UCSD-AML1 (cell line): ENCODE results near the gene FGFRL1.
"Not testable (repeated sequence)": the region's sequence is repeated elsewhere in the genome, so short reads cannot be mapped to it uniquely, and the experiment has no call there.

Experiments used
- DNase-seq: peaks from one replicate; lab custom pipeline; 2025; ENCODE audit not compliant: unreplicated experiment; lab: John Stamatoyannopoulos, UW

FGFRL1 gene

DNA sequence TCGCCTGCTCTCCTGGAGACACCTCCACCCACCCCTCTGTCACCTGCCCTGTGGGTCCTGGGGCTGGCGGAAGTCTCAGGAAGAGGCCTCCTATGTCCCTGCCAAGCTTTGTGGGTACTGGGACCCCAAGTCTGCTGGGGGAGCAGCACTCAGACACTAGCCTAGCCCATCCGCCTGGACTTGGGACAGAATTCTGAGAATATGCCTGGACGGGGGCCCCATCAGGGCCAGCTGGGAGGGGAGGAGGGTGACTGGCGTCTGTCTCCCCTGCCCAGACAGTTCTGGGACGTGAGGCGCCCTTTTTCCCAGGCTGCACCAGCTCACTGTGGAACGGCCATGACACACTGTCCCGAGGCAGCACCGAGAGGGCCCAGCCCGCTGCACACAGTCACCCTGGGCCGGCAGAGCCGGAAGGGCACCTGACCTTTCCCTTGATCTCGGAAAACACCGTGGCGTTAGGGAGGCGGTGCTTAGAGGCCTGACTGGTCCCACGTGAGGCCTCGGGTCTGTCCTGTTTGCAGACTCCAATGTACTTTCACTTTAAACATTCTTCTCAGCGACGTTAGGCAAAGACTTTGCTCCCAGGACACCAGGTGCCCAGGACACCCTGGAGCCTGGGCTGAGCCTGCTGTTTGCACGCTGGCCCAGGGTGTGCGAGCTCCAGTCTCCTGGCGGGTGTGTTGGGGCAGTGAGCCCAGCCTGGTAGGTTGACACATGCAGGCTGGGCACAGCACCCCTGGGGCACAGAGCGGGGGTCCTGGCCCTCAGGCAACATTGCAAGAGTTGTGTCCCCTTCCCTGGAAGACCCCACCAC lies 18.9 kb upstream of the FGFRL1 start:
- DNase-seq, result no peak

DNA sequence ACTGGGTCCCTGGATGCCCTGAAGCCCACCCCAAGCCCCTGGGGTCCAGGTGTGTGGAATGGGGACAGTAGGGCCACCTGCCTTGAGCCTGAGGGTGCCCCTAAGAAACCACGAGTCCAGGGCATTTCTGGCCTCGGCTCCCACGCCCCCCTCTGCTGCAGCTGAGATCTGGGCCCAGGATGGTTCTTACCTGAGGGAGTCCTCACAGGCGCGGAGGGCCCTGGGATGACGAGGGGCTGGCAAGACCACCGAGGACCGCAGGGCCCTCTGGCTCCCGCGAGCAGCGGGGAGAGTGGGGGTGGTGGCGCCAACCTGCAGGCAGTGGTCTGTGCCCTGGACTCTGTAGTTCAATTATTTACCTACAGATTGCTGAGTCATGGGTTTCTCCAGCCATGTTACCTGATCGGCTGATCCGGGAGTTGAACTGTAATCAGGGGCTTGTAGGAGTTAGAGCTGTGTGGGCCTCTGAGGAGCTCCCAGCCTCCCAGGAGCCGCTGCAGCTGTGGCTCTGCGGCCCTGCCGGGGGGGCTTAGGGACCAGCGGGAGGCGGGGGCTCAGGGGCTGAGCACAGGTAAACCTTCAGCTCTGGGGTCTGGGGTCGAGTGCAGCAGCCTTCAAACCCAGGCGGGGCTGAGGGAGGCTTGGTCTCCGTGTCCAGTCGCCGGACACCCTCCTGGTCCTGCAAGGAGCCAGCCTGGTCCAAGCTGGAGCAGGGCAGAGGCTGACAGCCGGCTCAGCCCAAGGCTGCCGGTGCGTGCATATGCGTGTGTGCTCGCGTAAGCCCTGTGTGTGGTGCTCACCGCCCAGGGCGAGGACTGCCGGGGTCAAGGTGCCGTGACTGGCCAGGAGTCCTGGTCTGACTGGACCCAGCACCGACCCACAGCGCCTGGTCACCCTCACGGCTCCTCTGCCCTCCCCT lies 18.1 kb upstream of the FGFRL1 start, which contains the start of gene SLC26A1:
TSS of gene SLC26A1 (minus strand) at position 294 of the 919 bp plus-strand sequence. CDS start 1,701 bp downstream, outside the sequence.
- DNase-seq, result no peak

DNA sequence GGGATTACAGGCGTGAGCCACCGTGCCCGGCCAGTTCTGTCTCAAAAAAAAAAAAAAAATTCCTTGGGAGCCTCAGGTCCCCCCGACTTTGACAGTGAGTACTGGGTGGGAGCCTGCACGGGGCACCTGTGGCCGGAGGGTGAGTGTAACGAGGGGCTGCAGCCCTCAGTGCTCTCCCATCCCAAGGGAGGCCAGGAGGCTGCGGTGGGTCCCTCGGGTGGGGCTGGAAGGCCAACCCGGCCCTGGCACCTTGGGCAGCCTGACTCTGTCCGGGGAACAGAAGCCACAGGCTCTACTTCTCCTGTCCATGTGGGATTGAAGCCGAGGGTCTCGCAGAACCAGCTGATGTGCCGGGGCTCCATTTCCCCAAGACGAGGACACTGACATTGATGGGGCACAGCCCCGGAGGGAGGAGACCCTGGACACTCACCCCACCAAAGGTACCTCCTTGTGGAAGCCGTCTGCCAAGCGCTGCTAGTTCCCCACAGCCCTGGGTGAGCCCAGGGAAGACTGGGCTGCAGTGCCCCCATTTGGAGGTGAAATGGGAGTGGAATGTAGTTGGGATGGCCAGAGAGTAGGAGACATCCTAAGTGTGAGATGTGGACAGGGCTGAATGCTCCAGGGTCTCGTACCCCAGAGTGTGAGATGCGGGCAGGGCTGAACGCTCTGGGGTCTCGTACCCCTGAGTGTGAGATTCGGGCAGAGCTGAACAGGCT lies 16.0 kb upstream of the FGFRL1 start:
- DNase-seq, result no peak

DNA sequence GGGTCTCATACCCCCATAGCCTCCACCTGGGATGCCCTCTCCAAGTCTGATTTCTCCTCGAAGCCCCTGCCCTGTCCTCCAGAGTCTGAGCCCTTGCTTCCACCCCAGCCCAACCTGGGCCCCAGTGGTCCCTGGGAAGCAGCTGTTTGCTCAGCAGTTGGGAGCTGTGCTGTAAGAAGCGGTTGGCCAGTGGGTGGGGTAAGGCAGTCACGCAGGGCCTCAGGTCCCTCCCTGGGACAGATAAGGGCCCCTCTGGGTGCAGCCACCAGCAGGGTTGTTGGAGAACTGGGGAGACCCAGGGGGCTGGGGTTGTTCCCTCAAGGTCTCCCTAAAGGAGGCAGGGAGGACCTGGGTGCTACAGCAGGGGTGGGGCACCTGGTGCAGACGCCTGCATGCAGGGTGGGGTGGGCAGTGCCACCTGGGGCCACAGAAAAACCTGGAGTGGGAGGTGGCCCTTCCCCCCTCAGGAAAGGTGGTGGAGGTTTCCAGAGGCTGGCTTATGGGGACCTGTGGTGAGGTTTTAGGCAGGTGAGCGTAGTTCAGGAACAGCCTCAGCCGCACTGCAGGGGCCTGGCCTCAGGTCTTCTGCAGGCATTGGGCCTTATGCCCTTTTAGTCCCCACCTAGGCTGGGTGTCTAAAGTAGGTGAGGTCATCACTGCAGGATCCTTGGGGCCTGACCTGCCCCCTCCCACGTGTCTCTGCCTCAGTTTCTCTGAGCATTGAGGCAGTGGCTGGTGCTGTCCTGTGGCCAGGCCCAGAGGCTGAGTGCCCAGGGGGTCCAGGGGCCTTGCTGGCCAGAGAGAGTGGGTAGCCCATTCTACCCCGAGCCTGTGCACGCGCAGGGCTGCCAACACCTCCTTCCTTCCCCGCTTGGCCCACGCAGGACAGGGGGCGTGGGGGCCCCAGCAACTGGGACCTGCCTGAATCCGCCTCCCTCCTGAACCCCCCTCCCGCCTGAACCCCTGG lies 15.1 kb upstream of the FGFRL1 start:
- DNase-seq, result no peak

DNA sequence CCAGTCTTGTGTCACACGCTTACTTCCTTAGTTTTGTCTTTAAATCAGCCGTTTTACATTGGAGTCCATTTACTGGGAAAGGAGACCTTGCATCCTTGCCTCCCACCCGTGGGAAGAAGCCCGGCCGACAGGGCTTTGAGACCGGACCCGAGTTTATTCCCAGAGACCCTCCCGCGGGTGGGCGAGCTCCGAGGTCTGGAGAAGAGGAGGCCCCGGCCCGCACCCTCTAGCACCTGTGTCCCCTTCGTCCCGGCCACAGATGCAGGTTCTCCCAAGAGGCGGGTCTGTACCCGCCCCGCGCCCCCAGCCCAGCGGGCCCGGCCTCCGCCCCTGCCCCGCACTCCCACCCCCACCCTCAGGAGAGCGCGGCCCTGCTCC lies 14.4 kb upstream of the FGFRL1 start:
- DNase-seq, result no peak

DNA sequence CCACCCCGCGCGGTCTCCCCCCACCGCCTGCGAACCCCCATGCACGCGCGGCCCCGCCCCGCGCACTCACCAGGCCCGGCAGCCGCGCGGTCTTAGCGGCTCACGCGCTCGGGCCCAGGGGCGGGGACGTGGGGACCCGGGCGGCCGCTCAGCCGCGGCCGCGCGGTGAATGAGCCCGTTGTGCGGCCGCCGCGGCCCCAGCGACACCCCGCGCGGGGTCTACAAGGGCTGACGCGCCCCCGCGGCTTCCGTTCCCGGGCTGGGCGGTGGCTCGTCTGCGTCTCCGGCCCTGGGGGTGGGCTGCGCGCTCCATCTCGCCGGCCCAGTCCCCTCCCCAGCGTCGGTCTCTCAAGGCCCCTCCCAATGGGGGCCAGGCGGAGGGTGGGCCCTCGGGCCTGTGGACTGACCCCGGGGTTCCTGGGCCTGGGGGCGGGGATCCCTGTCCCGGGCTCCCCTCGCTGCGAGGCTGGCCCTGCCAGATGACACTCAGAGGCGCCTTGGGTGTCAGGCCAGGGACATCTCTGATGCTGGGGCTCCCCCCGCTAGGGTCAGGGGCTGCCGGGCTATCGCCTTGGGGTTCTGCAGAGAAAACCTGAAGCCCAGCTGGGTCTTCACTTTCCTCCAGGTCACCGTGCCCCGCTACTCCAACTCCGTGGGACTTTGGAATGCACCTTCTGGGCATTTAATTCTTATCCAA lies 13.9 kb upstream of the FGFRL1 start:
- no peak for DNase-seq

DNA sequence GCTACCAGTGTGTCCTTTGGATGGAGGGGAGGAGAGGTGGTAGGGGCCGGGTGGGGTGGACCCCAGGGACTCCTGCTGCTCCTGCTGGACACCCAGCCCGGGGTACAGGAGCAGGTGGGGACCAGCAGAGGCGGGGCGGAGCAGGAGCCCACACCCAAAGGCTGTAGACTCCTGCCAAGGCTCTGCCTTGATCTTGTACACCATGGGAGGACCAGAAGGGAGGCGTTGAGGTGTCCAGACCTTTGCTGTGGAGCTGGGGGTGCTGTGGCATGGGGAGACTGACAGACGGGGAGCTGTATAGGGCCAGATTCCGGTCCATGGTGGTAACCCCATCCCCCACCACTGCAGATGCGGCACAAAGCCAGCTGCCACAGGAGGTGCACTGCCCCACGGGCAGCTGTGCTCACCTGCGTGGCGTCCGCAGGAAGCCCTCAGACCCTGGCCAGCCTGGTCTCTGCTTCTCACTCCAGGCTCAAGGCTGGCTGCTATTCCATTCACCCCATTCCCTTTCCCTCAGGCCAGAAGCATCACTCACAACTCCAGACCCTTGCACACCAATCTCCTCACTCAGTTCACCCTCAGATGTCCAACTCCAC lies 13.2 kb upstream of the FGFRL1 start:
- DNase-seq, result no peak

DNA sequence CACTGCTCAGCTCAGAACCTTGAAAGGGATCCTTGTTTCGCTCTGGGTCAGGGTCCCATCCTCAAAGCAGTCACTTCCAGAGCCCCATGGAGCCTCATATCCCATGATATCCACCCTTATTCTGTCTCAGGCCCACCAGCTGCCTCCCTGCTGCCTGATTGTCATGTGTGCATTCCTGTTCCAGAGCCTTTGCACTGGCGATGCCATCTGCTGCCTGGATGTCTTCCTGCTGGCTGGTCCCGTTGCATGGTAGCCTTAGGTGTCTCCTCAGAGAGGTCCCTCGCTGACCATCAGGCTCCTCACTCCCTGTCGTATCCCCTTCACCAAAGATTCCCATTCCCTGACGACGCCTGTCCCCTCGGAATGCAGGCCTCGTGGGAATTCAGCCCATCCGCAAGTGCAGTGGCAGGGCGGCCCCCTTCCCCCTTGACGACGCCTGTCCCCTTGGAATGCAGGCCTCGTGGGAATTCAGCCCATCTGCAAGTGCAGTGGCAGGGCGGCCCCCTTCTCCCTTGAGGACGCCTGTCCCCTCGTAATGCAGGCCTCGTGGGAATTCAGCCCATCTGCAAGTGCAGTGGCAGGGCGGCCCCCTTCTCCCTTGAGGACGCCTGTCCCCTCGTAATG lies 12.1 kb upstream of the FGFRL1 start:
- not testable (repeated sequence) for DNase-seq

DNA sequence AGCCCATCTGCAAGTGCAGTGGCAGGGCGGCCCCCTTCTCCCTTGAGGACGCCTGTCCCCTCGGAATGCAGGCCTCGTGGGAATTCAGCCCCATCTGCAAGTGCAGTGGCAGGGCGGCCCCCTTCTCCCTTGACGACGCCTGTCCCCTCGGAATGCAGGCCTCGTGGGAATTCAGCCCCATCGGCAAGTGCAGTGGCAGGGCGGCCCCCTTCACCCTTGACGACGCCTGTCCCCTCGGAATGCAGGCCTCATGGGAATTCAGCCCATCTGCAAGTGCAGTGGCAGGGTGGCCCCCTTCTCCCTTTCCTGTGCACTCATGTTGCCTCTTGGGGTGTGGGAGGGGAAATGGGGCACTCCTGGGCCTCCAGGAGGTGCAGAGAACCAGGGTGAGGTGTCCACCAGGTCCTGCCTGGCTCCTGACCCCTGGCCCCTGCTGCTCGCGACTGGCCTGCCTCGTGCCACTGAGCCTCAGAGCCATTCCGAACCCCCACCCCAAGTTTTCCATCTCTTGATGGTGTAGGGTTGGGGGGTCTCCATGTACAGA lies 11.5 kb upstream of the FGFRL1 start:
- DNase-seq, result no peak

DNA sequence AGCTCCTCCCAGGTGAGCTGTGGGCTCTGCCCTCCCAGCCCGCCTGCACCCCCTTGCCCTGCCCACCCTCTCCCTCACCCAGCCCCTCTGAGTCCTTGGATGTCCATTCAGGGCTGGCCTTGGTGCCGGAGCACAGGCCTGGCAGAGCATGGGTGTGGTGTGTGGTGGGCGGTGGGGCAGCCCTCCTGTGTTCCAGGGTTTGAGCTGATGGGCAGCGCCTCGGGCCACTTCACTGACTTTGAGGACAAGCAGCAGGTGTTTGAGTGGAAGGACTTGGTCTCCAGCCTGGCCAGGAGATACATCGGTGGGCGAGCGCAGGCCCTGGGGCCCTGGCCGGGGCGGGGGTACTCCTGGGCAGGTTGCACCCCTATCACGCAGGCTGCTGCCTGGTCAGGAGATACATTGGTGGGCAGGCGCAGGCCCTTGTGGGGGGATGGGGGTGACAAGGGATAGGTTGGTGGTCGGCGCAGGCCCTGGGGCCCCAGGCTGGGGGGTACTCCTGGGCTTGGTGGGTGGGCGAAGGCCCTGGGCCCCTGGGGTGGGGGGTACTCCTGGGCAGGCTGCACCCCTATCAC lies 10.7 kb upstream of the FGFRL1 start:
- no peak for DNase-seq

DNA sequence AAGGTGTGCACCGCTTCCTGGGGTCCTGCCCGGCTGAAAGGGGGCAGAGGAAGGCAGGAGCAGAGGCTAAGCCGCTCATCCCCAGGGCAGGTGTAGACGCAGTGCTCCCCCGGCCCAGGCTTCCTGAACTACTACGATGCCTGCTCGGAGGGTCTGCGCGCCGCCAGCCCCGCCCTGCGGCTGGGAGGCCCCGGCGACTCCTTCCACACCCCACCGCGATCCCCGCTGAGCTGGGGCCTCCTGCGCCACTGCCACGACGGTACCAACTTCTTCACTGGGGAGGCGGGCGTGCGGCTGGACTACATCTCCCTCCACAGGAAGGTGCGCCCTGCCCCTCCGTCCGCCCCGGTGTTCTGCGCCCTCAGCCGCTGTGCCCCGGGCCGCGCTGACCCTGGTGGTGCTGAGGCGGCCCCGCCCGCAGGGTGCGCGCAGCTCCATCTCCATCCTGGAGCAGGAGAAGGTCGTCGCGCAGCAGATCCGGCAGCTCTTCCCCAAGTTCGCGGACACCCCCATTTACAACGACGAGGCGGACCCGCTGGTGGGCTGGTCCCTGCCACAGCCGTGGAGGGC lies 9.8 kb upstream of the FGFRL1 start:
- DNase-seq, result no peak

DNA sequence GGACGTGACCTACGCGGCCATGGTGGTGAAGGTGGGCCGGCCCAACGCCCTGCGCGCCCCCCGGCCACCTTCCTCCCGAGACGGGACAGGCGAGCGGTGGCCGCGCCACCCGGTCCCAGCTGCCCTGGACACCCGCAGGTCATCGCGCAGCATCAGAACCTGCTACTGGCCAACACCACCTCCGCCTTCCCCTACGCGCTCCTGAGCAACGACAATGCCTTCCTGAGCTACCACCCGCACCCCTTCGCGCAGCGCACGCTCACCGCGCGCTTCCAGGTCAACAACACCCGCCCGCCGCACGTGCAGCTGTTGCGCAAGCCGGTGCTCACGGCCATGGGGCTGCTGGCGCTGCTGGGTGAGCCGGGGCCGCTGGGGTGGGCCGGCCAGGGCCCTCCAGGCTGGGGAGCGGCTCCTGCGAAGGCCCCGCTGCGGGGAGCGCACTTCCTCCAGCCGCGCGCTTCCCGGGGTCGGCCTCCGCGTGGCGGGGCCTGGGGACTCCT lies 9.2 kb upstream of the FGFRL1 start:
- no peak for DNase-seq

DNA sequence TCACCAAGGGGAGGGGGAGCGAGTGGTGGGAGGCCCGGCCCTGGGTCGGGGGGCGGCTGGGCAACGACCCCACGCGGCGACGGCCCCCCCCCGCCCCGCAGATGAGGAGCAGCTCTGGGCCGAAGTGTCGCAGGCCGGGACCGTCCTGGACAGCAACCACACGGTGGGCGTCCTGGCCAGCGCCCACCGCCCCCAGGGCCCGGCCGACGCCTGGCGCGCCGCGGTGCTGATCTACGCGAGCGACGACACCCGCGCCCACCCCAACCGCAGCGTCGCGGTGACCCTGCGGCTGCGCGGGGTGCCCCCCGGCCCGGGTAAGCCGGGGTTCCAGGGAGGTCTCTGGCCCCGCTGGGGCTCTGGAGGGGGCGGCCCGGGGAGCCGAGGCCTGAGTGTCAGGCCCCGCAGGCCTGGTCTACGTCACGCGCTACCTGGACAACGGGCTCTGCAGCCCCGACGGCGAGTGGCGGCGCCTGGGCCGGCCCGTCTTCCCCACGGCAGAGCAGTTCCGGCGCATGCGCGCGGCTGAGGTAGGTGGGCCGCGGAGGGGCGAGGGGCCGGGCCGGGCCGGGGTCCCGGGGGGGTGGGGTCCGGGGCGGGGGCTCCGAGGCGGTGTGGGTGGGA lies 8.7 kb upstream of the FGFRL1 start:
- no peak for DNase-seq

DNA sequence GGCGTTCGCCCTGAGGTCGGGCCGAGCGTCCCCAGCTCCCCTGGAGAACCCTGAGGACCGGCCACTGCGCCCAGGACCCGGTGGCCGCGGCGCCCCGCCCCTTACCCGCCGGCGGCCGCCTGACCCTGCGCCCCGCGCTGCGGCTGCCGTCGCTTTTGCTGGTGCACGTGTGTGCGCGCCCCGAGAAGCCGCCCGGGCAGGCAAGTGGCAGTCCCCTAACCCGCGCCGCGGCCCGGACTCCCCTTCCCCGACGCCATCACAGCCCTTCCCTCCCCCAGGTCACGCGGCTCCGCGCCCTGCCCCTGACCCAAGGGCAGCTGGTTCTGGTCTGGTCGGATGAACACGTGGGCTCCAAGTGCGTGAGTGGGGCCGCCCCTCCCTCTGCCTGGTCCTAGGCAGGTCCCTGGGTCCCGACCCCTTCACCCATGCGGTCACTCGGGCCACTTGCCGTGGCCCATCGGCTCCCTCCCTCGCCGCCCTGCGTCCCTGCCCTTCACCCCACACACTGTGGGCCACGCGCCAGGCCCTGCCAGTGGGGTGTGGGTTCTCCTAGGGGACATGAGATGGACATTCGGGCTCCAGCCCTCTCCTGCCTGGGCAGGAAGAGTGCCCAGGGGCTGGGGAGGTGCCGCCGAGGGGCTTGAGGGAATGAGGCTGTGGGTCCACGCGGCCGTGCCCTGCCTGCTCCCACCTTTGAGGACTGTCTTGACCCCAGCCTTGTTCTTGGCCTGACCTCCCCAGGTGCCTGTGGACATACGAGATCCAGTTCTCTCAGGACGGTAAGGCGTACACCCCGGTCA lies 8.0 kb upstream of the FGFRL1 start:
- no peak for DNase-seq

DNA sequence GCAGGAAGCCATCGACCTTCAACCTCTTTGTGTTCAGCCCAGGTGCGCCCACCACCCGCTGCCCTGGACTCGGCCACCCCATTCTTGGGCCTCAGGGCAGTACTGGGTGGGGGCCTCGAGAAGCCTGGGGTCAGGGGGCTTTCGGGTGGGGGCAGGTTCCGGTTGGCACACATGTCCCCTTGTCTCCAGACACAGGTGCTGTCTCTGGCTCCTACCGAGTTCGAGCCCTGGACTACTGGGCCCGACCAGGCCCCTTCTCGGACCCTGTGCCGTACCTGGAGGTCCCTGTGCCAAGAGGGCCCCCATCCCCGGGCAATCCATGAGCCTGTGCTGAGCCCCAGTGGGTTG lies 7.4 kb upstream of the FGFRL1 start:
- DNase-seq, result no peak
